ENCODE data around the gene ZNF281. TPM values are rescaled to one million over a fixed set of nuclear protein-coding genes. Genes with fewer than 3 reads are reported as not detected.

The ZNF281 gene
- polyA plus RNA-seq, 1 donor (not counting 4 experiments of a cell fraction or from before 2014, with no cell fraction given) = 14.7 TPM

DNA sequence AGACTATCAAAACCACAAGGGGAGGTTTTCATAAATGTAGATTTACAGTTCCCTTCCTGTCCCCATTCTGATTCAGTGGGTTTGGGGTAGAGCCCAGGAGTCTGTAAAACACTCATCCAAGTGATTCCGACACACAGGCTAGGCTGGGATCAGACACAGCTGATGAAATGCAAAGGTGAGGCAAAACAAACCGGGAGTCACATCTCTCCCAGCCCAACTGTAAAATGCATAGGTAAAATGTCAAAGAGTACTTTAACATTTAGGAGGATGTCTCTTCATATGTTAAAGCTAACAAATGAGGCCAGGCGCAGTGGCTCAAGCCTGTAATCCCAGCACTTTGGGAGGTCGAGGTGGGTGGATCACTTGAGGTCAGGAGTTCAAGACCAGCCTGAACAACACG, 45.0 kb downstream of the ZNF281 start:
- Histone ChIP-seq H3K27ac (ENCODE audit: control insufficient read depth, insufficient read depth, low read length) (no peak overlapping the region), H3K36me3 (ENCODE audit: control insufficient read depth in 2 of 2, extremely low read depth in 1 of 2, insufficient read depth in 2 of 2, low read length in 2 of 2) (no peaks in the 10 kb centered on the region), H3K9me1 (ENCODE audit: control insufficient read depth, extremely low read depth, insufficient read depth, low read length) (no peaks in the 10 kb centered on the region), H3K9ac (ENCODE audit: control insufficient read depth, extremely low read depth, insufficient read depth, low read length) (no peak overlapping the region), H3K27me3 (ENCODE audit: control insufficient read depth, extremely low read depth, insufficient read depth, low read length) (no peaks in the 10 kb centered on the region), H3K4me2 (ENCODE audit: control insufficient read depth, extremely low read depth, insufficient read depth, low read depth, low read length) (no peak overlapping the region), H3K9me3 (ENCODE audit: control insufficient read depth, low read depth, low read length) (no peaks in the 10 kb centered on the region), H4K20me1 (ENCODE audit: control insufficient read depth, extremely low read depth, insufficient read depth, low read length) (no peaks in the 10 kb centered on the region), H2AFZ (ENCODE audit: control insufficient read depth, low read length) (no peak overlapping the region), H3K4me3 (ENCODE audit: control insufficient read depth in 2 of 3, extremely low read depth in 1 of 3, insufficient read depth in 2 of 3, low read depth in 1 of 3, low read length in 3 of 3) (no peak overlapping the region), H3K79me2 (ENCODE audit: control insufficient read depth, insufficient read depth, low read length) (no peaks in the 10 kb centered on the region), H3K4me1 (ENCODE audit: control insufficient read depth, extremely low read depth, insufficient read depth, low read length) (peaks cover 12% of the 10 kb centered on the region)
- FAIRE-seq = no peak
- no peak for DNase-seq (ENCODE audit: low read depth, low spot score)
- dilution Hi-C loops (cut with MboI; ENCODE audit: extremely low pct_ligation_motif_present, low sequenced_read_pairs) = no loop called here
- TF ChIP-seq, protein P1, sequence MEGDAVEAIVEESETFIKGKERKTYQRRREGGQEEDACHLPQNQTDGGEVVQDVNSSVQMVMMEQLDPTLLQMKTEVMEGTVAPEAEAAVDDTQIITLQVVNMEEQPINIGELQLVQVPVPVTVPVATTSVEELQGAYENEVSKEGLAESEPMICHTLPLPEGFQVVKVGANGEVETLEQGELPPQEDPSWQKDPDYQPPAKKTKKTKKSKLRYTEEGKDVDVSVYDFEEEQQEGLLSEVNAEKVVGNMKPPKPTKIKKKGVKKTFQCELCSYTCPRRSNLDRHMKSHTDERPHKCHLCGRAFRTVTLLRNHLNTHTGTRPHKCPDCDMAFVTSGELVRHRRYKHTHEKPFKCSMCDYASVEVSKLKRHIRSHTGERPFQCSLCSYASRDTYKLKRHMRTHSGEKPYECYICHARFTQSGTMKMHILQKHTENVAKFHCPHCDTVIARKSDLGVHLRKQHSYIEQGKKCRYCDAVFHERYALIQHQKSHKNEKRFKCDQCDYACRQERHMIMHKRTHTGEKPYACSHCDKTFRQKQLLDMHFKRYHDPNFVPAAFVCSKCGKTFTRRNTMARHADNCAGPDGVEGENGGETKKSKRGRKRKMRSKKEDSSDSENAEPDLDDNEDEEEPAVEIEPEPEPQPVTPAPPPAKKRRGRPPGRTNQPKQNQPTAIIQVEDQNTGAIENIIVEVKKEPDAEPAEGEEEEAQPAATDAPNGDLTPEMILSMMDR (optimal IDR thresholded peaks at IDR 0.05 in 1 of 3, IDR thresholded peaks at IDR 0.05 in 1 of 3, conservative IDR thresholded peaks at IDR 0.05 in 1 of 3; ENCODE audit: extremely low read depth in 1 of 3, insufficient read depth in 2 of 3, low read length in 3 of 3) = no peak
- TF ChIP-seq EZH2 (IDR thresholded peaks at IDR 0.05; ENCODE audit: low read length) = no peak

DNA sequence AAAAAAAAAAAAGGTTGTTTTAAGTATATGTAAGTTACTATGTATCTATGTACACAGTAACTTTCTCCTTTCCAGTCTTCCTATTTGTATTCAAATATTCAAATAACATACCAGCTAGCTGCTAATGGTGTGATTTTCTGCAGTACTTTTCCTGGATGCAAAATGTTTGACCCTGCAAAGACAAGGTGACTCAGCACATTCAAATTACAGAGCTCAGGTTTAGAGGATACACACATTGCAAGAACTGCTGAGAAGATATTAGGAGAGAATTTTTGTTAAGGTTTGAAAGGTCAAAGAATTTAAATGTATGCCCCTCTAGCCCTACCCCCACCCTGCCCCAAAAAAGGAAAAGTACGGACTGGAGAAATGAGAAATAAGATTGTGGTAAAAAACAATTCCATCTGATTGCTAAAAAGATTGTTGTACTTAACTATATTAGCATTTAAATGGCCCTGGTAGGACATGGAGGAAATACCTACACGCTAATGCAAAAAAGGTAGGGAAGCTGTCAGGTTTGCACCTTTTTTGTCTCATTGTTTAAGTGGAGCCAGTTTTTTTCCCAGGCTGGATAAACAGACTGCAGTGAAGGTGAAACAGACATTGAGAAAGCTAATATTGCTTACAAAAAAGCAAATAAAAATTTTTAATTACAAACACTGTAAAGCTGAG, 45.6 kb downstream of the ZNF281 start:
- H3K4me2 ChIP-seq (ENCODE audit: control insufficient read depth, extremely low read depth, insufficient read depth, low read depth, low read length) = no peak overlapping the region
- H3K9me3 ChIP-seq (ENCODE audit: control insufficient read depth, low read depth, low read length) = no peaks in the 10 kb centered on the region
- dilution Hi-C loops (cut with MboI; ENCODE audit: extremely low pct_ligation_motif_present, low sequenced_read_pairs) = no loop called here
- no peaks in the 10 kb centered on the region for H3K79me2 ChIP-seq (ENCODE audit: control insufficient read depth, insufficient read depth, low read length)
- H3K9me1 ChIP-seq (ENCODE audit: control insufficient read depth, extremely low read depth, insufficient read depth, low read length) = no peaks in the 10 kb centered on the region
- DNase-seq (ENCODE audit: low read depth, low spot score) (no peak), FAIRE-seq (no peak)
- no peaks in the 10 kb centered on the region for H3K36me3 ChIP-seq (ENCODE audit: control insufficient read depth in 2 of 2, extremely low read depth in 1 of 2, insufficient read depth in 2 of 2, low read length in 2 of 2)
- TF ChIP-seq, protein P1 (optimal IDR thresholded peaks at IDR 0.05 in 1 of 3, IDR thresholded peaks at IDR 0.05 in 1 of 3, conservative IDR thresholded peaks at IDR 0.05 in 1 of 3; ENCODE audit: extremely low read depth in 1 of 3, insufficient read depth in 2 of 3, low read length in 3 of 3) = no peak
- no peak for TF ChIP-seq EZH2 (IDR thresholded peaks at IDR 0.05; ENCODE audit: low read length)
- no peak overlapping the region for H3K4me3 ChIP-seq (ENCODE audit: control insufficient read depth in 2 of 3, extremely low read depth in 1 of 3, insufficient read depth in 2 of 3, low read depth in 1 of 3, low read length in 3 of 3)
- H4K20me1 ChIP-seq (ENCODE audit: control insufficient read depth, extremely low read depth, insufficient read depth, low read length) = no peaks in the 10 kb centered on the region
- no peak overlapping the region for H3K27ac ChIP-seq (ENCODE audit: control insufficient read depth, insufficient read depth, low read length)
- no peak overlapping the region for H3K9ac ChIP-seq (ENCODE audit: control insufficient read depth, extremely low read depth, insufficient read depth, low read length)
- H3K27me3 ChIP-seq (ENCODE audit: control insufficient read depth, extremely low read depth, insufficient read depth, low read length) = no peaks in the 10 kb centered on the region
- H2AFZ ChIP-seq (ENCODE audit: control insufficient read depth, low read length) = no peak overlapping the region
- peaks cover 15% of the 10 kb centered on the region for H3K4me1 ChIP-seq (ENCODE audit: control insufficient read depth, extremely low read depth, insufficient read depth, low read length)
